IMR-90 (cell line): ENCODE data around the gene LENEP. TPM values are rescaled to one million over a fixed set of nuclear protein-coding genes. Genes with fewer than 3 reads are reported as not detected.

Experiments
- ATAC-seq: fragments of 200-7000 bp; cut with Tn5 transposase; 2 replicates; pipeline ENCODE4 v1.9.1; 2020; ENCODE audit warnings: low read depth, mild to moderate bottlenecking, moderate library complexity
- BruUV-seq: library from RNA; stranded (reverse); fragments of 400-500 nt; replicated peaks from 2 replicates; lab custom pipeline; 2021; lab: Mats Ljungman, UMichigan
- CTCF ChIA-PET: fragments of 300-600 bp; formaldehyde crosslinking; extraction: SDS; loops from one replicate; lab custom pipeline; 2021; ENCODE audit warnings: antibody characterized with exemption; lab: Yijun Ruan, JAX
- POLR2A ChIA-PET: fragments of 300-600 bp; sonication (Branson Sonifier 250); formaldehyde crosslinking; loops from one replicate; lab custom pipeline; 2022; ENCODE audit warnings: antibody characterized with exemption; ENCODE audit not compliant: unreplicated experiment; lab: Charles Lee
- DNase-seq: peaks from one replicate; pipeline ENCODE4 v3.0.0; 2013
- H2AFZ ChIP-seq: replicated peaks from 2 replicates; pipeline ENCODE3; 2013; ENCODE audit warnings: low read length, mild to moderate bottlenecking; ENCODE audit not compliant: poor library complexity
- H2AK5ac ChIP-seq: 2 replicates; pipeline ENCODE4 v1.6.1; 2013; ENCODE audit warnings: low read depth, low read length, inconsistent platforms
- H2AK9ac ChIP-seq: replicated peaks from 2 replicates; pipeline ENCODE3; 2013; ENCODE audit warnings: mild to moderate bottlenecking, low read depth, low read length, moderate library complexity; ENCODE audit not compliant: poor library complexity
- H2BK120ac ChIP-seq: 2 replicates; pipeline ENCODE4 v1.6.1; 2013; ENCODE audit warnings: low read depth, low read length, inconsistent platforms
- H2BK15ac ChIP-seq: 3 replicates; pipeline ENCODE4 v1.6.1; 2013; ENCODE audit warnings: low read depth, low read length, inconsistent platforms
- H2BK20ac ChIP-seq: 2 replicates; pipeline ENCODE4 v1.6.1; 2013; ENCODE audit warnings: low read depth, mild to moderate bottlenecking, inconsistent platforms, low read length, moderate library complexity
- H2BK5ac ChIP-seq: 2 replicates; pipeline ENCODE4 v1.6.1; 2013; ENCODE audit warnings: mild to moderate bottlenecking, low read depth, low read length, inconsistent platforms; ENCODE audit not compliant: poor library complexity, severe bottlenecking
- H3K14ac ChIP-seq: replicated peaks from 2 replicates; pipeline ENCODE4 v1.6.1; 2013; ENCODE audit warnings: low read depth, low read length, inconsistent platforms
- H3K18ac ChIP-seq: 2 replicates; pipeline ENCODE4 v1.6.1; 2013; ENCODE audit warnings: low read depth, low read length, control low read depth
- H3K23ac ChIP-seq: 2 replicates; pipeline ENCODE4 v1.6.1; 2013; ENCODE audit warnings: low read depth, low read length, inconsistent platforms
- H3K27ac ChIP-seq: 2 replicates; pipeline ENCODE4 v1.5.1; 2013; ENCODE audit warnings: mild to moderate bottlenecking, control low read depth, low read length; ENCODE audit not compliant: insufficient read depth
- H3K27me3 ChIP-seq: 2 replicates; pipeline ENCODE4 v1.6.1; 2013; ENCODE audit warnings: low read length; ENCODE audit not compliant: control insufficient read depth, insufficient read depth
- H3K36me3 ChIP-seq: 2 replicates; pipeline ENCODE4 v1.6.1; 2013; ENCODE audit warnings: low read length, mixed read lengths; ENCODE audit not compliant: control insufficient read depth, insufficient read depth
- H3K4ac ChIP-seq: 2 replicates; pipeline ENCODE4 v1.6.1; 2013; ENCODE audit warnings: low read depth, low read length, inconsistent platforms
- H3K4me1 ChIP-seq: 2 replicates; pipeline ENCODE4 v1.6.1; 2013; ENCODE audit warnings: low read length, mixed read lengths; ENCODE audit not compliant: control insufficient read depth, insufficient read depth
- H3K4me2 ChIP-seq: 2 replicates; pipeline ENCODE4 v1.6.1; 2013; ENCODE audit warnings: low read depth, mild to moderate bottlenecking, control low read depth, low read length, moderate library complexity
- H3K4me3 ChIP-seq: 2 replicates; pipeline ENCODE4 v1.5.1; 2013; ENCODE audit warnings: low read depth, mild to moderate bottlenecking, control low read depth, low read length, moderate library complexity; ENCODE audit not compliant: insufficient read depth
- H3K56ac ChIP-seq: 2 replicates; pipeline ENCODE4 v1.6.1; 2013; ENCODE audit warnings: low read length, inconsistent platforms; ENCODE audit not compliant: insufficient read depth; ENCODE audit errors: extremely low read depth
- H3K79me1 ChIP-seq, 2 experiments: 2 replicates each; pipeline ENCODE4 v1.6.1; 2013; ENCODE audit warnings: low read length in 2 of 2, inconsistent platforms in 1 of 2, low read depth in 1 of 2
- H3K9ac ChIP-seq: 2 replicates; pipeline ENCODE4 v1.6.1; 2013; ENCODE audit warnings: low read depth, low read length, control low read depth
- H3K9me1 ChIP-seq: 2 replicates; pipeline ENCODE4 v1.6.1; 2013; ENCODE audit warnings: low read length, inconsistent platforms; ENCODE audit not compliant: insufficient read depth
- H3K9me3 ChIP-seq: 2 replicates; pipeline ENCODE4 v1.6.1; 2013; ENCODE audit warnings: low read length; ENCODE audit not compliant: control insufficient read depth, insufficient read depth
- H4K20me1 ChIP-seq: 2 replicates; pipeline ENCODE4 v1.6.1; 2013; ENCODE audit warnings: low read length, inconsistent platforms; ENCODE audit not compliant: insufficient read depth
- H4K5ac ChIP-seq: 2 replicates; pipeline ENCODE4 v1.6.1; 2013; ENCODE audit warnings: mild to moderate bottlenecking, low read depth, low read length, control low read depth
- H4K8ac ChIP-seq, 2 experiments: 2 replicates each; pipeline ENCODE4 v1.6.1; 2013; ENCODE audit warnings: low read depth in 2 of 2, low read length in 2 of 2, control low read depth in 1 of 2, inconsistent platforms in 1 of 2
- H4K91ac ChIP-seq: 2 replicates; pipeline ENCODE4 v1.6.1; 2013; ENCODE audit warnings: low read depth, low read length, inconsistent platforms; ENCODE audit not compliant: insufficient read depth
- BHLHE40 ChIP-seq: fragments of 150-350 bp; IDR thresholded peaks from 2 replicates; pipeline ENCODE4 v1.6.1; 2016; ENCODE audit warnings: mild to moderate bottlenecking, low read depth, low read length
- CEBPB ChIP-seq: IDR thresholded peaks from 2 replicates; pipeline ENCODE4 v1.6.1; 2012; ENCODE audit warnings: low read depth, low read length, improper control_type of control experiment
- CHD1 ChIP-seq: IDR thresholded peaks from 2 replicates; pipeline ENCODE4 v1.6.1; 2012; ENCODE audit warnings: low read depth, low read length, improper control_type of control experiment
- ELK1 ChIP-seq: fragments of 150-350 bp; IDR thresholded peaks from 2 replicates; pipeline ENCODE4 v1.6.1; 2016; ENCODE audit warnings: low read depth, mild to moderate bottlenecking, low read length, moderate library complexity, borderline replicate concordance
- MAFK ChIP-seq: IDR thresholded peaks from 2 replicates; pipeline ENCODE4 v1.6.1; 2012; ENCODE audit warnings: low read depth, low read length, improper control_type of control experiment
- MXI1 ChIP-seq: IDR thresholded peaks from 2 replicates; pipeline ENCODE4 v1.6.1; 2012; ENCODE audit warnings: low read depth, mild to moderate bottlenecking, low read length, moderate library complexity, borderline replicate concordance
- RAD21 ChIP-seq: IDR thresholded peaks from 2 replicates; pipeline ENCODE4 v1.6.1; 2012; ENCODE audit warnings: low read length, improper control_type of control experiment
- RFX5 ChIP-seq: IDR thresholded peaks from 2 replicates; pipeline ENCODE4 v1.8.0; 2012; ENCODE audit warnings: low read depth, mild to moderate bottlenecking, low read length, moderate library complexity
- WGBS, 2 experiments: methylation state at CpG; one replicate each; pipeline versions ENCODE4 v1.1.5 to v1.1.7; 2013; ENCODE audit warnings: missing lambda C conversion rate in 2 of 2; ENCODE audit not compliant: insufficient read length in 1 of 2; ENCODE audit errors: extremely low coverage in 2 of 2; 5-methylcytosine and 5-hydroxymethylcytosine counted together
- dilution Hi-C: fragments of 300-500 bp; cut with HindIII; formaldehyde crosslinking; loops from one replicate; pipeline ENCODE4 v1.14.3; 2018; ENCODE audit warnings: low sequenced_read_pairs; ENCODE audit not compliant: unreplicated experiment
- in situ Hi-C: fragments of 300-500 bp; cut with MboI; formaldehyde crosslinking; loops from 3 replicates; pipeline ENCODE4 v1.14.3; 2019; ENCODE audit warnings: low sequenced_read_pairs, inconsistent platforms, mixed read lengths
- intact Hi-C: fragments of 100-400 bp; cut with micrococcal nuclease; formaldehyde crosslinking; loops from 2 replicates; pipeline ENCODE4 v1.10.0; 2022
- polyA plus RNA-seq, 3 experiments: library from polyadenylated mRNA; depleted of rRNA; stranded (reverse); fragments of >200 nt; gene quantifications; 2 replicates each; pipeline ENCODE4 v1.2.3, GENCODE V29; 2012; ENCODE audit warnings: low replicate concordance in 1 of 3
- total RNA-seq: library from RNA; depleted of rRNA; stranded (reverse); fragments of >200 nt; gene quantifications from 2 replicates; pipeline ENCODE4 v1.2.3, GENCODE V29; 2012

LENEP gene
- total and polyA plus RNA-seq, 2 of the 4 experiments (the other 2 are of a cell fraction), result not detected

- no peak overlapping the region for H3K14ac ChIP-seq
- CTCF ChIA-PET, result no interaction called here
- peaks cover 0 to 23% of the 10 kb centered on the region in 2 experiments; a peak in 2 of 4 replicates for H3K79me1 ChIP-seq
- no peak overlapping the region for H4K5ac ChIP-seq
- no peak overlapping the region for H2BK120ac ChIP-seq
- H3K9me3 ChIP-seq, result no peaks in the 10 kb centered on the region
- no peak overlapping the region for H3K27ac ChIP-seq
- no peak overlapping the region for H2BK5ac ChIP-seq
- in situ Hi-C loops (no loop called here), intact Hi-C loops (no loop called here), dilution Hi-C loops (no loop called here)
- ATAC-seq (no peak), DNase-seq (no peak)
- H3K18ac ChIP-seq, result no peak overlapping the region
- no peak overlapping the region for H3K4ac ChIP-seq
- no peak overlapping the region for H2AFZ ChIP-seq
- TF ChIP-seq MXI1 (no peak), RFX5 (no peak), CHD1 (no peak), CEBPB (no peak), MAFK (no peak), RAD21 (no peak), ELK1 (no peak), BHLHE40 (no peak)
- H2BK15ac ChIP-seq, result no peak overlapping the region
- BruUV-seq, result no TSS peak
- no peak overlapping the region for H2AK9ac ChIP-seq
- H3K9ac ChIP-seq, result no peak overlapping the region
- no CpG with 5 or more reads among the region's 3 CpGs for whole genome bisulfite sequencing, 2 experiments
- H2AK5ac ChIP-seq, result no peak overlapping the region
- H3K23ac ChIP-seq, result no peak overlapping the region
- no peak overlapping the region for H2BK20ac ChIP-seq
- H3K9me1 ChIP-seq, result peaks cover 2% of the 10 kb centered on the region; the same call in 1 of the 2 replicates
- H4K20me1 ChIP-seq, result peaks cover 19% of the 10 kb centered on the region
- no peak overlapping the region for H3K4me2 ChIP-seq
- H4K8ac ChIP-seq, result no peak overlapping the region
- H3K56ac ChIP-seq, result no peak overlapping the region
- peaks cover 9% of the 10 kb centered on the region; the same call in 1 of the 2 replicates for H3K4me1 ChIP-seq
- H3K36me3 ChIP-seq, result peaks cover 24% of the 10 kb centered on the region
- H3K27me3 ChIP-seq, result no peaks in the 10 kb centered on the region
- H4K91ac ChIP-seq, result no peak overlapping the region
- H3K4me3 ChIP-seq, result no peak overlapping the region
- POLR2A ChIA-PET, result no interaction called here
Observed at GRCh38 chr1:155012776-155013602, 19.6 kb downstream of the LENEP start.
